C1 segment of cervical spinal cord (tissue), 14 donors: Measurements from ENCODE around the gene ADCY4.

ENCODE experiments used
- DNase-seq, 14 donors: peaks; one replicate each; lab custom pipeline; 2025; lab: John Stamatoyannopoulos, UW

ADCY4 gene

DNA sequence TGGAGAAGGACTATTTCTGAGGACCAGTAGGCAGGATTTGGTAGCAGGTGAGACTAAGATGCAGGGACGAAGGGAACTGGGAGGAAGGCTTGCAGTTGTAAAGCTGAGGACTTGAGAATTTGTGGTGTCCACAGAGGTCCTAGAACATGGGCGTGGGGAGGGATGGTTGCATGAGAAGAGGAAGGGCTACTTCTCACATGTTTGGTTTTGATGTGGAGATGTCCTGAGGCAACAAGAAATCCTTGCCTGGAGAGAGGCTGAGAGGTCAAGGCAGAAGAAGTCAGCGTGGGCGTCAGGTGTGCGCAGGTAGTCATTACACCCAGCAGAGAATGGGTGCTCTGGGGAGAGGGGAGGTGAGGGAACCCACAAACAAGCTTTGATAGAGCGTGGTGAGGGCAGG lies 57.8 kb downstream of the ADCY4 start:
- DNase-seq: no peak

DNA sequence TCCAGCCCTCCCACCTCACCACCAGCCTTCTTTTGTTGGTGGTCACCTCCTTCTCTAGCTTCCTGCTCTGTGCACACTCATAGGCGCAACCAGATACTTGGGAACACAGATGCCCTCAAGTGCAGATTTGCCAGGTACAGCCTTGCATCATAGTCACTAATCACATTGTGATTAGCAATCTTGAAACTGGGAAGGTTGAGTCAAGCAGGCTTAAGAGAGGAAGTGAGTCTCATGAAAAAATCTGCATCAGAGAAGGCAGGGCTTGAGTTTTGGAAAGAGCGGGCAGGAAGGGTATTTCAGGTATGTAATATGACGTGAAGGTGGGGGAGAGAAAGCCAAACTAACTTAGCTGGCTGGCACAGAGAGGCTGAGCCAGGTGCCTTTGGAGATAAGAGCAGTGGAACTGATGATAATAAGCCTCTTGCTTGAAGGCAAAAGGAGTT lies 60.7 kb downstream of the ADCY4 start:
- DNase-seq: peak in 4 of 14 donors; percentile 8 to 23 (median 13)

GRCh38 chr14:24273422-24273998 lies 61.4 kb downstream of the ADCY4 start:
- DNase-seq: no peak

GRCh38 chr14:24272467-24272866 lies 62.4 kb downstream of the ADCY4 start:
- DNase-seq: no peak

GRCh38 chr14:24271834-24272263 lies 63.0 kb downstream of the ADCY4 start:
- no peak for DNase-seq

DNA sequence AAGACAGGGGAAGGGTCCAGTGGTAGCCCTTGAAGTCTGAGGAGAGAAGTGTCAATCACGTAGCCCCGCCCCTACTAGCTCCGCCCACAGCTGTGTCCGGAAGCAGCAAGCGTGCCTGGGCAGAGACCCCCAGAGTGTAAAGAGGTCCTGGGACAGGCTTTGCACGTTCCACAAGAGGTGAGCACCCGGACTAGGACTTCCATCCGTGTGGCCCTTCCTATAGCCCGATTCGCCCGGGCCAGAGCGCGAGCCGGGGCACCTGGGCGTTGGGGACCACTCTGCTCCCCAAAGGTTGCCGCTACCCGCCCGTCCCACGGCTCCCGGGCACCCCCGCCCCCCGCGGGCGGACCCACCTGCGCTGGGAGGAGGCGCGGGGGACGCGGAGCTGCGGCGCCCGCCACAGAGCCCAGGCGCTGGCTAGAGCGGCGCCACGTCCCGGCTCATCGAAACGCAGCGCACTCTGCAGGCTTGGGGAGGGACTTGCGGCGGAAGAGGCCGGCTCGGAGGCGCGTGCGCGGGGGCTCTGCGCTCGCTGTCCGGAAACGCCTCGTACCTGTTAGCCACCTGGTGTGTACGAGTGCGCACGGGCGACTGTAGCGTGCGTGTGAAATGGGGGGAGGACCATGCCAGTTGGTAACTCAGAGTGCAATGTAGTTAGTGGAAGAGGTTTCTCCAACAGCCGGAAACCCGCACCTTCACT lies 63.6 kb downstream of the ADCY4 start, which contains the start of gene RABGGTA:
RABGGTA (minus strand) TSS at position 464 of the 700 bp plus-strand sequence. CDS start 482 bp downstream, outside the sequence.
- DNase-seq: peak in 12 of 14 donors; percentile 49 to 84 (median 72)

DNA sequence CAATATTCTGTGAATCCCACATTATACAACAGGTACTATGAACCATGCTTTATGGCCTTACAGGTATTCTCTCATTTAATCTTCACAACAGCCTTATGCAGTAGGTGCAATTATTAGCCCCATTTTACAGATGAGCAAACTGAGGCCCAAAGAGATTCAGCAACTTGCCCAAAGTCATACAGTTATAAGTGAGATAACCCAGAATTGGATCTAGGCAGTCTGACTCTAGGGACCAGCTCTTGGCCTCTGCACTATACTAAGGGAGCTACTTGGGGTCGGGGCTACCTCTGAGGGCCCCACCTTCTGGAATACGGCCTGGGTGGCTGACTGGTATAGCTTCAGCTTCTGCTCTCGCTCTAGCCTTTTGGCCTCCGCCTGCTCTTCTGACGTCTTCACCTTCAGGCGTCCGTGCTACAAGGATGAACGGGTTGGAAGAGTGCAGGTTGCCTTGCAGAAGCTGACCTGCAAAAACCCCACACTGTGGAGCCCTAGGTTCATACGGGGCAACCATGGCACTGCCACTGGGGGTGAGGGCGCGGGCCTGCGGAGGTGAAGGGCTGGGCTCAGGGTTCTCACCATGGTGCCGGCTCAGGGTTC lies 64.2 kb downstream of the ADCY4 start:
- peak in 1 of 14 donors; percentile 15 for DNase-seq

DNA sequence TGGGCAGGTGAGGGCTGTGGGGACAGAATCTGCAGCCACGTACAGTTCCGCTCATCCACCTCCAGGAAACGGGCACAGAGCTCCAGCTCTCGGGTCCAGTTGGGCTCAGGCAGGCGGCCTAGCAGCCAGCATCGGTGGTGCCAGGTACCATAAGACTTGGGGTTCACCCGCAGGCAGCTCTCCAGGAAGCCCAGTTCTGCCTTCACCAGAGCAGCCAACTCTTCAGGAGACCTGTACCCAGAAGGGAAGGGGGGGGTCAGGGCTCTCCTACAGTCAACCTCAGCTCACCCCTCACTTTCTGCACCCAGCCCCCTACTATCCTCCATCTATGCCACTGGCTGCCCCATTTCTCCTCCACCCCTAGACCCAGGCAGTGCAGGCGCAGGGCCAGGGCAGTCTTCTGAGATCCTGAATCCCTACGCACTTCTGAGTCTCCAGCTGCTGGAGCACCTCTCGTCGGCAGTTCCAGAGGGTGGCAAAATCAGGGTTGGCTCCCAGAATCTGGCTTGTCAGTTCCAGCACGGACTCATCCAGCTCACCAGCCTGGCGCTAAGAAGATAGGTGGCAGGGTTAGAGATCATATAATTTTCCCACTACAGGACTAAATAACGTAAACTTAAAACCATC lies 64.8 kb downstream of the ADCY4 start:
- no peak for DNase-seq

GRCh38 chr14:24269368-24269767 lies 65.5 kb downstream of the ADCY4 start:
- no peak for DNase-seq
